GM12872 (cell line): ENCODE results near the gene ANO7.

ENCODE experiments used
- CTCF ChIP-seq: IDR thresholded peaks from 3 replicates; pipeline ENCODE4 v1.5.1; 2011; ENCODE audit warnings: low read depth, mild to moderate bottlenecking, low read length, moderate library complexity; ENCODE audit not compliant: insufficient read depth

ANO7 gene

GRCh38 chr2:241232736-241233575, 44.5 kb downstream of the ANO7 start:
- TF ChIP-seq CTCF, result no peak

- TF ChIP-seq CTCF, result no peak
Measured at GRCh38 chr2:241234066-241234790, 45.8 kb downstream of the ANO7 start.

- TF ChIP-seq CTCF, result no peak
Measured at GRCh38 chr2:241234962-241235740, 46.7 kb downstream of the ANO7 start.

GRCh38 chr2:241235859-241236593, 47.5 kb downstream of the ANO7 start:
- no peak for TF ChIP-seq CTCF

- TF ChIP-seq CTCF, result no peak
Measured at GRCh38 chr2:241237047-241237446, 48.6 kb downstream of the ANO7 start.

- TF ChIP-seq CTCF, result no peak
Measured at GRCh38 chr2:241237949-241238371, 49.5 kb downstream of the ANO7 start.

GRCh38 chr2:241238693-241239198, 50.3 kb downstream of the ANO7 start:
- no peak for TF ChIP-seq CTCF
